GM18858 (cell line): Measurements from ENCODE around the gene PPP2CA.
"Not testable (repeated sequence)": the region's sequence is repeated elsewhere in the genome, so short reads cannot be mapped to it uniquely, and the experiment has no call there.

Experiments
- ATAC-seq: cut with Tn5 transposase; IDR thresholded peaks from one replicate; pipeline ENCODE4 v1.9.1; 2021; ENCODE audit not compliant: unreplicated experiment

PPP2CA gene

GRCh38 chr5:134245692-134246091 is 19.8 kb upstream of the PPP2CA start:
- no peak for ATAC-seq

- ATAC-seq = no peak
Observed at GRCh38 chr5:134245101-134245604, 19.3 kb upstream of the PPP2CA start.

GRCh38 chr5:134242146-134242545 is 16.3 kb upstream of the PPP2CA start:
- ATAC-seq = no peak

- no peak for ATAC-seq
Observed at GRCh38 chr5:134240421-134240962, 14.6 kb upstream of the PPP2CA start.

- ATAC-seq = no peak
Observed at GRCh38 chr5:134236820-134237219, 10.9 kb upstream of the PPP2CA start.

GRCh38 chr5:134236318-134236717 is 10.4 kb upstream of the PPP2CA start:
- no peak for ATAC-seq

GRCh38 chr5:134228624-134229023 is 2.8 kb upstream of the PPP2CA start:
- ATAC-seq = no peak

- no peak for ATAC-seq
Observed at GRCh38 chr5:134227776-134228175, 1.9 kb upstream of the PPP2CA start.

GRCh38 chr5:134227259-134227658 is 1.4 kb upstream of the PPP2CA start:
- ATAC-seq = no peak

GRCh38 chr5:134226441-134227192 is 744 bp upstream of the PPP2CA start:
- ATAC-seq = peak; percentile 4

GRCh38 chr5:134224888-134225779 is 739 bp downstream of the PPP2CA start:
- peak; percentile 7 for ATAC-seq

GRCh38 chr5:134223406-134224248 is 2.2 kb downstream of the PPP2CA start:
- ATAC-seq = no peak

GRCh38 chr5:134221690-134222089 is 4.2 kb downstream of the PPP2CA start:
- not testable (repeated sequence) for ATAC-seq

- no peak for ATAC-seq
Observed at GRCh38 chr5:134215757-134216156, 10.1 kb downstream of the PPP2CA start.

- ATAC-seq = not testable (repeated sequence)
Observed at GRCh38 chr5:134211263-134212031, 14.4 kb downstream of the PPP2CA start.

GRCh38 chr5:134209477-134210245 is 16.2 kb downstream of the PPP2CA start:
- no peak for ATAC-seq

- no peak for ATAC-seq
Observed at GRCh38 chr5:134207696-134208095, 18.2 kb downstream of the PPP2CA start.

GRCh38 chr5:134206627-134207160 is 19.2 kb downstream of the PPP2CA start:
- ATAC-seq = no peak

GRCh38 chr5:134204575-134204974 is 21.3 kb downstream of the PPP2CA start:
- no peak for ATAC-seq
